ENCODE data around the gene NOM1.

- TF ChIP-seq POLR2A (IDR thresholded peaks at IDR 0.05) (no peak), CTCF (IDR thresholded peaks at IDR 0.05) (no peak)
These were observed 15.5 kb downstream of the NOM1 start for GRCh38 chr7:156964971-156965370.
